OCI-LY7 (cell line): ENCODE measurements around the gene CASKIN1.

Experiments
- CTCF ChIP-seq: fragments of 200-600 bp; sonication (generic); conservative IDR thresholded peaks from 2 replicates; pipeline ENCODE4 v1.5.1; 2014; ENCODE audit warnings: mild to moderate bottlenecking, antibody characterized with exemption, low read length, moderate library complexity, mixed read lengths
- EZH2phosphoT487 ChIP-seq: fragments of 200-600 bp; sonication (generic); IDR thresholded peaks from 2 replicates; pipeline ENCODE4 v1.6.1; 2018; ENCODE audit warnings: low read depth, borderline replicate concordance, mild to moderate bottlenecking, mixed run types, antibody characterized with exemption, low read length, moderate library complexity, mixed read lengths

- TF ChIP-seq CTCF (no peak), EZH2phosphoT487 (no peak)
Measured at GRCh38 chr16:2210386-2211365, 14.3 kb upstream of the CASKIN1 start, which contains the start of gene BRICD5.
